ENCODE results near the gene VPS9D1.
"Not testable (repeated sequence)": the region's sequence is repeated elsewhere in the genome, so short reads cannot be mapped to it uniquely, and the experiment has no call there.

DNA sequence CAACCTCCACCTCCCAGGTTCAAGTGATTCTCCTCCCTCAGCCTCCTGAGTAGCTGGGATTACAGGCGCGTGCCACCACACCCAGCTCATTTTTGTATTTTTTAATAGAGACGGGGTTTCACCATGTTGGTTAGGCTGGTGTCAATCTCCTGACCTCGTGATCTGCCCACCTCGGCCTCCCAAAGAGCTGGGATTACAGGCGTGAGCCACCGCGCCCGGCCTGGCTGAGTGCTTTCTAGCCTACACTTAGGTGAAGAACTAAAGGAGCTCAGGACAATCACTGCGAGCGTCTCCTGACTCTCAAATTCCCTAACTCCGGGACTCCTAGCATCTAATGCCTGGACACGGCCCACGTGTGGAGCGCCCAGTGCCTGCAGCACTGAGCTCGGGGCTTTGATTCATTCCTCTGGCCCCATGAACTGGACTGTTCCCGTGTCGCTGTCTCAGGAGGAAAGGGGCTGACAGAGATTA lies 21.0 kb downstream of the VPS9D1 start:
- TF ChIP-seq, protein P1, sequence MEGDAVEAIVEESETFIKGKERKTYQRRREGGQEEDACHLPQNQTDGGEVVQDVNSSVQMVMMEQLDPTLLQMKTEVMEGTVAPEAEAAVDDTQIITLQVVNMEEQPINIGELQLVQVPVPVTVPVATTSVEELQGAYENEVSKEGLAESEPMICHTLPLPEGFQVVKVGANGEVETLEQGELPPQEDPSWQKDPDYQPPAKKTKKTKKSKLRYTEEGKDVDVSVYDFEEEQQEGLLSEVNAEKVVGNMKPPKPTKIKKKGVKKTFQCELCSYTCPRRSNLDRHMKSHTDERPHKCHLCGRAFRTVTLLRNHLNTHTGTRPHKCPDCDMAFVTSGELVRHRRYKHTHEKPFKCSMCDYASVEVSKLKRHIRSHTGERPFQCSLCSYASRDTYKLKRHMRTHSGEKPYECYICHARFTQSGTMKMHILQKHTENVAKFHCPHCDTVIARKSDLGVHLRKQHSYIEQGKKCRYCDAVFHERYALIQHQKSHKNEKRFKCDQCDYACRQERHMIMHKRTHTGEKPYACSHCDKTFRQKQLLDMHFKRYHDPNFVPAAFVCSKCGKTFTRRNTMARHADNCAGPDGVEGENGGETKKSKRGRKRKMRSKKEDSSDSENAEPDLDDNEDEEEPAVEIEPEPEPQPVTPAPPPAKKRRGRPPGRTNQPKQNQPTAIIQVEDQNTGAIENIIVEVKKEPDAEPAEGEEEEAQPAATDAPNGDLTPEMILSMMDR (IDR thresholded peaks at IDR 0.05; ENCODE audit: low read length), result not testable (repeated sequence)
- not testable (repeated sequence) for TF ChIP-seq EZH2 (IDR thresholded peaks at IDR 0.05; ENCODE audit: borderline replicate concordance, low read length)

All from OCI-LY1 (cell line).